Measurements from ENCODE around the gene ROM1.

ROM1 gene

GRCh38 chr11:62622476-62623089 lies 9.5 kb downstream of the ROM1 start:
- Histone ChIP-seq H2AFZ (ENCODE audit: low read length, unreplicated experiment) (no peak overlapping the region), H3K27ac (ENCODE audit: low read depth, low read length) (peak overlapping the region; percentile 93), H3K27me3 (ENCODE audit: insufficient read depth, low read length) (no peaks in the 10 kb centered on the region), H3K79me2 (ENCODE audit: control insufficient read depth, insufficient read depth, low read length, unreplicated experiment) (peaks cover 4% of the 10 kb centered on the region), H3K4me3 (ENCODE audit: low read depth, low read length) (peak overlapping the region; percentile 85; the same call in 1 of the 2 replicates), H3K4me1 (ENCODE audit: control insufficient read depth, insufficient read depth, low read length, unreplicated experiment) (peaks cover 13% of the 10 kb centered on the region), H3K36me3 (ENCODE audit: insufficient read depth, low read length) (peaks cover 4% of the 10 kb centered on the region; the same call in 1 of the 2 replicates)

- Histone ChIP-seq H3K79me2 (ENCODE audit: control insufficient read depth, insufficient read depth, low read length, unreplicated experiment) (no peaks in the 10 kb centered on the region), H3K27me3 (ENCODE audit: insufficient read depth, low read length) (no peaks in the 10 kb centered on the region), H3K36me3 (ENCODE audit: insufficient read depth, low read length) (peaks cover 26% of the 10 kb centered on the region; the same call in 1 of the 2 replicates), H2AFZ (ENCODE audit: low read length, unreplicated experiment) (no peak overlapping the region), H3K4me3 (ENCODE audit: low read depth, low read length) (no peak overlapping the region), H3K4me1 (ENCODE audit: control insufficient read depth, insufficient read depth, low read length, unreplicated experiment) (no peaks in the 10 kb centered on the region), H3K27ac (ENCODE audit: low read depth, low read length) (no peak overlapping the region)
Observed at GRCh38 chr11:62627713-62628112, 14.7 kb downstream of the ROM1 start.

- no peaks in the 10 kb centered on the region for H3K27me3 ChIP-seq (ENCODE audit: insufficient read depth, low read length)
- H3K36me3 ChIP-seq (ENCODE audit: insufficient read depth, low read length), result peaks cover 42% of the 10 kb centered on the region
- no peak overlapping the region for H3K4me3 ChIP-seq (ENCODE audit: low read depth, low read length)
- H3K27ac ChIP-seq (ENCODE audit: low read depth, low read length), result no peak overlapping the region
- no peaks in the 10 kb centered on the region for H3K4me1 ChIP-seq (ENCODE audit: control insufficient read depth, insufficient read depth, low read length, unreplicated experiment)
- no peak overlapping the region for H2AFZ ChIP-seq (ENCODE audit: low read length, unreplicated experiment)
- no peaks in the 10 kb centered on the region for H3K79me2 ChIP-seq (ENCODE audit: control insufficient read depth, insufficient read depth, low read length, unreplicated experiment)
Observed at GRCh38 chr11:62632492-62632891, 19.4 kb downstream of the ROM1 start.

- H3K36me3 ChIP-seq (ENCODE audit: insufficient read depth, low read length), result peaks cover 10% of the 10 kb centered on the region; the same call in 1 of the 2 replicates
- H3K27me3 ChIP-seq (ENCODE audit: insufficient read depth, low read length), result no peaks in the 10 kb centered on the region
- no peak overlapping the region for H2AFZ ChIP-seq (ENCODE audit: low read length, unreplicated experiment)
- H3K27ac ChIP-seq (ENCODE audit: low read depth, low read length), result no peak overlapping the region
- H3K4me3 ChIP-seq (ENCODE audit: low read depth, low read length), result no peak overlapping the region
- peaks cover 7% of the 10 kb centered on the region for H3K4me1 ChIP-seq (ENCODE audit: control insufficient read depth, insufficient read depth, low read length, unreplicated experiment)
- H3K79me2 ChIP-seq (ENCODE audit: control insufficient read depth, insufficient read depth, low read length, unreplicated experiment), result peaks cover 53% of the 10 kb centered on the region
Observed at GRCh38 chr11:62644220-62644619, 31.2 kb downstream of the ROM1 start.

- Histone ChIP-seq H3K4me3 (ENCODE audit: low read depth, low read length) (peak overlapping the region; percentile 88), H3K4me1 (ENCODE audit: control insufficient read depth, insufficient read depth, low read length, unreplicated experiment) (peaks cover 7% of the 10 kb centered on the region), H3K36me3 (ENCODE audit: insufficient read depth, low read length) (peaks cover 10% of the 10 kb centered on the region; the same call in 1 of the 2 replicates), H3K27ac (ENCODE audit: low read depth, low read length) (peak overlapping the region; percentile 78), H2AFZ (ENCODE audit: low read length, unreplicated experiment) (no peak overlapping the region), H3K27me3 (ENCODE audit: insufficient read depth, low read length) (no peaks in the 10 kb centered on the region), H3K79me2 (ENCODE audit: control insufficient read depth, insufficient read depth, low read length, unreplicated experiment) (peaks cover 51% of the 10 kb centered on the region)
Observed at GRCh38 chr11:62645671-62645945, 32.6 kb downstream of the ROM1 start.

GRCh38 chr11:62645946-62646824 lies 33.1 kb downstream of the ROM1 start, which contains the start of gene GANAB:
Gene GANAB (minus strand): TSS chr11:62646613. CDS start chr11:62646599, 14 bp downstream.
- peaks cover 7% of the 10 kb centered on the region for H3K4me1 ChIP-seq (ENCODE audit: control insufficient read depth, insufficient read depth, low read length, unreplicated experiment)
- H2AFZ ChIP-seq (ENCODE audit: low read length, unreplicated experiment), result peak within 1 kb of the TSS; percentile 84
- H3K27ac ChIP-seq (ENCODE audit: low read depth, low read length), result peak within 1 kb of the TSS; percentile 78
- H3K36me3 ChIP-seq (ENCODE audit: insufficient read depth, low read length), result peaks cover 10% of the 10 kb centered on the region; the same call in 1 of the 2 replicates
- H3K27me3 ChIP-seq (ENCODE audit: insufficient read depth, low read length), result no peaks in the 10 kb centered on the region
- peaks cover 51% of the 10 kb centered on the region for H3K79me2 ChIP-seq (ENCODE audit: control insufficient read depth, insufficient read depth, low read length, unreplicated experiment)
- peak within 1 kb of the TSS; percentile 88 for H3K4me3 ChIP-seq (ENCODE audit: low read depth, low read length)

- Histone ChIP-seq H3K4me1 (ENCODE audit: control insufficient read depth, insufficient read depth, low read length, unreplicated experiment) (peaks cover 7% of the 10 kb centered on the region), H3K36me3 (ENCODE audit: insufficient read depth, low read length) (peaks cover 10% of the 10 kb centered on the region; the same call in 1 of the 2 replicates), H3K4me3 (ENCODE audit: low read depth, low read length) (peak overlapping the region; percentile 15; the same call in 1 of the 2 replicates), H2AFZ (ENCODE audit: low read length, unreplicated experiment) (no peak overlapping the region), H3K27ac (ENCODE audit: low read depth, low read length) (0 out of 2 replicates have a peak overlapping the region, but pooled peaks have one; percentile 11), H3K27me3 (ENCODE audit: insufficient read depth, low read length) (no peaks in the 10 kb centered on the region), H3K79me2 (ENCODE audit: control insufficient read depth, insufficient read depth, low read length, unreplicated experiment) (peaks cover 53% of the 10 kb centered on the region)
Observed at GRCh38 chr11:62646825-62647608, 34.0 kb downstream of the ROM1 start.

GRCh38 chr11:62647609-62648005 lies 34.5 kb downstream of the ROM1 start:
- Histone ChIP-seq H3K27ac (ENCODE audit: low read depth, low read length) (no peak overlapping the region), H3K4me1 (ENCODE audit: control insufficient read depth, insufficient read depth, low read length, unreplicated experiment) (peaks cover 7% of the 10 kb centered on the region), H3K79me2 (ENCODE audit: control insufficient read depth, insufficient read depth, low read length, unreplicated experiment) (peaks cover 54% of the 10 kb centered on the region), H3K4me3 (ENCODE audit: low read depth, low read length) (no peak overlapping the region), H3K27me3 (ENCODE audit: insufficient read depth, low read length) (no peaks in the 10 kb centered on the region), H3K36me3 (ENCODE audit: insufficient read depth, low read length) (peaks cover 9% of the 10 kb centered on the region; the same call in 1 of the 2 replicates), H2AFZ (ENCODE audit: low read length, unreplicated experiment) (no peak overlapping the region)

GRCh38 chr11:62648185-62648966 lies 35.3 kb downstream of the ROM1 start:
- H3K27ac ChIP-seq (ENCODE audit: low read depth, low read length), result no peak overlapping the region
- peaks cover 5% of the 10 kb centered on the region; the same call in 1 of the 2 replicates for H3K36me3 ChIP-seq (ENCODE audit: insufficient read depth, low read length)
- H3K4me3 ChIP-seq (ENCODE audit: low read depth, low read length), result no peak overlapping the region
- no peak overlapping the region for H2AFZ ChIP-seq (ENCODE audit: low read length, unreplicated experiment)
- H3K4me1 ChIP-seq (ENCODE audit: control insufficient read depth, insufficient read depth, low read length, unreplicated experiment), result peaks cover 7% of the 10 kb centered on the region
- peaks cover 52% of the 10 kb centered on the region for H3K79me2 ChIP-seq (ENCODE audit: control insufficient read depth, insufficient read depth, low read length, unreplicated experiment)
- no peaks in the 10 kb centered on the region for H3K27me3 ChIP-seq (ENCODE audit: insufficient read depth, low read length)

GRCh38 chr11:62648967-62649364 lies 35.9 kb downstream of the ROM1 start:
- peaks cover 46% of the 10 kb centered on the region for H3K79me2 ChIP-seq (ENCODE audit: control insufficient read depth, insufficient read depth, low read length, unreplicated experiment)
- H3K4me1 ChIP-seq (ENCODE audit: control insufficient read depth, insufficient read depth, low read length, unreplicated experiment), result peaks cover 7% of the 10 kb centered on the region

More at GRCh38 chr11:62648967-62649364, 35.9 kb downstream of the ROM1 start:
- Histone ChIP-seq H2AFZ (ENCODE audit: low read length, unreplicated experiment) (no peak overlapping the region), H3K27ac (ENCODE audit: low read depth, low read length) (no peak overlapping the region), H3K4me3 (ENCODE audit: low read depth, low read length) (no peak overlapping the region), H3K27me3 (ENCODE audit: insufficient read depth, low read length) (no peaks in the 10 kb centered on the region), H3K36me3 (ENCODE audit: insufficient read depth, low read length) (peaks cover 5% of the 10 kb centered on the region; the same call in 1 of the 2 replicates)
